ENCODE measurements around the gene PNO1.

PNO1 gene

GRCh38 chr2:68134120-68134519 lies 23.6 kb upstream of the PNO1 start:
- H3K27me3 Mint-ChIP-seq, result no peaks in the 10 kb centered on the region
- H3K36me3 Mint-ChIP-seq, result peaks cover 16% of the 10 kb centered on the region
- no peaks in the 10 kb centered on the region for H3K9me3 Mint-ChIP-seq
- no peak overlapping the region for H3K27ac Mint-ChIP-seq
- H3K4me1 Mint-ChIP-seq, result no peaks in the 10 kb centered on the region
- DNase-seq, result no peak
- H3K4me3 Mint-ChIP-seq, result no peak overlapping the region
- CTCF ChIA-PET, result interaction anchor here (1.1 kb wide), 1 partner anchor 51 kb away, joined by 3 read pairs; no protein-coding TSS in a partner anchor

GRCh38 chr2:68134554-68134953 lies 23.1 kb upstream of the PNO1 start:
- no peak for DNase-seq
- Mint-ChIP-seq H3K4me1 (no peaks in the 10 kb centered on the region), H3K9me3 (no peaks in the 10 kb centered on the region), H3K36me3 (peaks cover 16% of the 10 kb centered on the region), H3K27ac (no peak overlapping the region), H3K4me3 (no peak overlapping the region), H3K27me3 (no peaks in the 10 kb centered on the region)
- CTCF ChIA-PET, result interaction anchor here (1.1 kb wide), 2 partner anchors 12 to 51 kb away, joined by 3 read pairs; no protein-coding TSS in a partner anchor

- Mint-ChIP-seq H3K27me3 (no peaks in the 10 kb centered on the region), H3K4me1 (no peaks in the 10 kb centered on the region), H3K9me3 (no peaks in the 10 kb centered on the region), H3K4me3 (no peak overlapping the region), H3K36me3 (peaks cover 16% of the 10 kb centered on the region), H3K27ac (no peak overlapping the region)
- DNase-seq, result no peak
- CTCF ChIA-PET, result interaction anchor here (1.1 kb wide), 1 partner anchor 13 kb away, joined by 3 read pairs; no protein-coding TSS in a partner anchor
These were observed 22.0 kb upstream of the PNO1 start for GRCh38 chr2:68135448-68136320.

GRCh38 chr2:68141875-68142274 lies 15.8 kb upstream of the PNO1 start:
- Mint-ChIP-seq H3K9me3 (no peaks in the 10 kb centered on the region), H3K4me3 (no peak overlapping the region), H3K36me3 (peaks cover 6% of the 10 kb centered on the region), H3K27ac (no peak overlapping the region), H3K4me1 (no peaks in the 10 kb centered on the region), H3K27me3 (no peaks in the 10 kb centered on the region)
- CTCF ChIA-PET, result no interaction called here
- no peak for DNase-seq

GRCh38 chr2:68151037-68151436 lies 6.7 kb upstream of the PNO1 start:
- peaks cover 35% of the 10 kb centered on the region for H3K4me1 Mint-ChIP-seq
- CTCF ChIA-PET, result interaction anchor here (1.3 kb wide), 1 partner anchor 29 kb away, joined by 3 read pairs; no protein-coding TSS in a partner anchor
- H3K9me3 Mint-ChIP-seq, result no peaks in the 10 kb centered on the region
- H3K4me3 Mint-ChIP-seq, result no peak overlapping the region
- H3K27ac Mint-ChIP-seq, result no peak overlapping the region
- H3K36me3 Mint-ChIP-seq, result peaks cover 2% of the 10 kb centered on the region
- no peaks in the 10 kb centered on the region for H3K27me3 Mint-ChIP-seq
- no peak for DNase-seq

GRCh38 chr2:68152681-68153347 lies 4.9 kb upstream of the PNO1 start:
- peaks cover 2% of the 10 kb centered on the region for H3K36me3 Mint-ChIP-seq
- H3K27ac Mint-ChIP-seq, result peak overlapping the region; percentile 61
- H3K4me3 Mint-ChIP-seq, result no peak overlapping the region
- DNase-seq, result no peak
- no peaks in the 10 kb centered on the region for H3K27me3 Mint-ChIP-seq
- CTCF ChIA-PET, result interaction anchor here (0.6 to 1.7 kb wide), 7 partner anchors 30 to 442 kb away, joined by 3 to 5 read pairs (median 3); no protein-coding TSS in a partner anchor
- H3K4me1 Mint-ChIP-seq, result peaks cover 45% of the 10 kb centered on the region
- no peaks in the 10 kb centered on the region for H3K9me3 Mint-ChIP-seq

- no peaks in the 10 kb centered on the region for H3K27me3 Mint-ChIP-seq
- CTCF ChIA-PET, result no interaction called here
- no peaks in the 10 kb centered on the region for H3K9me3 Mint-ChIP-seq
- peaks cover 61% of the 10 kb centered on the region for H3K4me1 Mint-ChIP-seq
- no peak overlapping the region for H3K4me3 Mint-ChIP-seq
- peaks cover 9% of the 10 kb centered on the region for H3K36me3 Mint-ChIP-seq
- DNase-seq, result no peak
- H3K27ac Mint-ChIP-seq, result no peak overlapping the region
These were observed 2.1 kb upstream of the PNO1 start for GRCh38 chr2:68155618-68156017.

GRCh38 chr2:68156419-68156818 lies 1.3 kb upstream of the PNO1 start:
- no peaks in the 10 kb centered on the region for H3K9me3 Mint-ChIP-seq
- H3K4me3 Mint-ChIP-seq, result peak overlapping the region; percentile 91
- peaks cover 16% of the 10 kb centered on the region for H3K36me3 Mint-ChIP-seq
- CTCF ChIA-PET, result interaction anchor here (1.1 kb wide), 1 partner anchor 126 kb away, joined by 3 read pairs; no protein-coding TSS in a partner anchor
- H3K4me1 Mint-ChIP-seq, result peaks cover 56% of the 10 kb centered on the region
- DNase-seq, result no peak
- no peaks in the 10 kb centered on the region for H3K27me3 Mint-ChIP-seq
- peak overlapping the region; percentile 95 for H3K27ac Mint-ChIP-seq

- H3K9me3 Mint-ChIP-seq, result no peaks in the 10 kb centered on the region
- H3K4me3 Mint-ChIP-seq, result peak overlapping the region; percentile 91
- peaks cover 51% of the 10 kb centered on the region for H3K4me1 Mint-ChIP-seq
- peak overlapping the region; percentile 95 for H3K27ac Mint-ChIP-seq
- peaks cover 19% of the 10 kb centered on the region for H3K36me3 Mint-ChIP-seq
- CTCF ChIA-PET, result interaction anchor here (1.1 to 1.4 kb wide), 3 partner anchors 29 to 126 kb away, joined by 3 to 6 read pairs (median 3); no protein-coding TSS in a partner anchor
- no peak for DNase-seq
- no peaks in the 10 kb centered on the region for H3K27me3 Mint-ChIP-seq
These were observed 686 bp upstream of the PNO1 start for GRCh38 chr2:68157002-68157401.

GRCh38 chr2:68158134-68158447 lies 403 bp downstream of the PNO1 start:
- H3K4me1 Mint-ChIP-seq, result peaks cover 41% of the 10 kb centered on the region
- CTCF ChIA-PET, result interaction anchor here (1.3 to 1.4 kb wide), 2 partner anchors 28 to 31 kb away, joined by 3 to 6 read pairs; no protein-coding TSS in a partner anchor
- H3K4me3 Mint-ChIP-seq, result peak overlapping the region; percentile 91
- peak overlapping the region; percentile 95 for H3K27ac Mint-ChIP-seq
- no peak for DNase-seq
- H3K9me3 Mint-ChIP-seq, result no peaks in the 10 kb centered on the region
- H3K36me3 Mint-ChIP-seq, result peaks cover 25% of the 10 kb centered on the region
- no peaks in the 10 kb centered on the region for H3K27me3 Mint-ChIP-seq

- Mint-ChIP-seq H3K9me3 (no peaks in the 10 kb centered on the region), H3K4me3 (no peak overlapping the region), H3K36me3 (peaks cover 41% of the 10 kb centered on the region), H3K27me3 (no peaks in the 10 kb centered on the region), H3K4me1 (peaks cover 13% of the 10 kb centered on the region), H3K27ac (no peak overlapping the region)
- no peak for DNase-seq
- CTCF ChIA-PET, result no interaction called here
These were observed 6.0 kb downstream of the PNO1 start for GRCh38 chr2:68163641-68164040.

GRCh38 chr2:68167186-68167585 lies 9.5 kb downstream of the PNO1 start:
- Mint-ChIP-seq H3K27me3 (no peaks in the 10 kb centered on the region), H3K4me3 (no peak overlapping the region), H3K27ac (no peak overlapping the region), H3K36me3 (peaks cover 25% of the 10 kb centered on the region), H3K9me3 (no peaks in the 10 kb centered on the region), H3K4me1 (no peaks in the 10 kb centered on the region)
- CTCF ChIA-PET, result no interaction called here
- no peak for DNase-seq

- Mint-ChIP-seq H3K27ac (no peak overlapping the region), H3K4me3 (no peak overlapping the region), H3K4me1 (peaks cover 10% of the 10 kb centered on the region), H3K27me3 (no peaks in the 10 kb centered on the region), H3K36me3 (peaks cover 22% of the 10 kb centered on the region), H3K9me3 (no peaks in the 10 kb centered on the region)
- CTCF ChIA-PET, result interaction anchor here (0.9 kb wide), 1 partner anchor 30 kb away, joined by 3 read pairs; no protein-coding TSS in a partner anchor
- no peak for DNase-seq
These were observed 11.6 kb downstream of the PNO1 start for GRCh38 chr2:68169308-68169707.

- Mint-ChIP-seq H3K4me1 (peaks cover 10% of the 10 kb centered on the region), H3K36me3 (peaks cover 23% of the 10 kb centered on the region), H3K27ac (no peak overlapping the region), H3K9me3 (no peaks in the 10 kb centered on the region), H3K4me3 (no peak overlapping the region), H3K27me3 (no peaks in the 10 kb centered on the region)
- no peak for DNase-seq
- CTCF ChIA-PET, result no interaction called here
These were observed 13.5 kb downstream of the PNO1 start for GRCh38 chr2:68171146-68171545.
